Astrocyte of the spinal cord (primary cell): ENCODE results near the gene TRPM2.

Experiments used
- DNase-seq: peaks from one replicate; pipeline ENCODE4 v3.0.0; 2011; ENCODE audit warnings: low read depth, low spot score
- H3K4me3 ChIP-seq: 2 replicates; pipeline ENCODE4 v1.5.1; 2011; ENCODE audit warnings: low read depth, mild to moderate bottlenecking, low read length, moderate library complexity
- in situ Hi-C: cut with HindIII; loops from 2 replicates; pipeline ENCODE4 v1.10.0; 2017; ENCODE audit warnings: low sequenced_read_pairs
- TF ChIP-seq, protein P1 (sequence below): IDR thresholded peaks from 2 replicates; pipeline ENCODE4 v1.5.1; 2012; ENCODE audit warnings: low read depth, mild to moderate bottlenecking, low read length, inconsistent platforms

TRPM2 gene

DNA sequence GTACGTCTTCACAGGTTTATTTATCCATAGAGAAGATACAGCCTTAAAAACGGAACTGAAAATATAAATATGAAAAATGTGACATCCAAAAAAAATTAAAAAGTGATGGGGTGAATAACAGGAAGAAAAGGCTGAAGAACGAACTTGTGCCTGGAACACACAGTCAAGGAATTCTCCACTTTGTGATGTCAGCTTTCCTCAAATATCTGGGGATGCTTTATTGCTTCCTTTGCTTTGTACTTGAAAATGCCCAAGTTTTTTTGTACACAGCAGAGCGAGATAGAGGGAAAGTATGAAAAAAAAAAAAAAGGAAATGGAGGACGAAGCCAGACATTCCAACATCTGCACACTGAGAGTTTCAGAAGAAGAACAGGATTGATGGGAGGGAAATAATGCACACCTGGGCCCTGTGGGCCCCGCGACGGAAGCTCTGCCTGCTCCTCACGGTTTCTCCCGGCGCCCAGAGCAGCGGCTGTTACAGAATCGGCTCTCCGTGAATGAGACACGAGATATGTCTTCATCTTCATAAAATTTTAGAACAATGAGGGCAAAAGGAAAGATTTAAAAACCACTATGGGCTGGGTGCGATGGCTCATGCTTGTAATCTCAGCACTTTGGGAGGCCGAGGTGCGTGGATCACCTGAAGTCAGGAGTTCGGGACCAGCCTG lies 91.9 kb downstream of the TRPM2 start:
- in situ Hi-C loops, result no loop called here
- no peak for DNase-seq
- H3K4me3 ChIP-seq, result no peak overlapping the region
- TF ChIP-seq, protein P1, sequence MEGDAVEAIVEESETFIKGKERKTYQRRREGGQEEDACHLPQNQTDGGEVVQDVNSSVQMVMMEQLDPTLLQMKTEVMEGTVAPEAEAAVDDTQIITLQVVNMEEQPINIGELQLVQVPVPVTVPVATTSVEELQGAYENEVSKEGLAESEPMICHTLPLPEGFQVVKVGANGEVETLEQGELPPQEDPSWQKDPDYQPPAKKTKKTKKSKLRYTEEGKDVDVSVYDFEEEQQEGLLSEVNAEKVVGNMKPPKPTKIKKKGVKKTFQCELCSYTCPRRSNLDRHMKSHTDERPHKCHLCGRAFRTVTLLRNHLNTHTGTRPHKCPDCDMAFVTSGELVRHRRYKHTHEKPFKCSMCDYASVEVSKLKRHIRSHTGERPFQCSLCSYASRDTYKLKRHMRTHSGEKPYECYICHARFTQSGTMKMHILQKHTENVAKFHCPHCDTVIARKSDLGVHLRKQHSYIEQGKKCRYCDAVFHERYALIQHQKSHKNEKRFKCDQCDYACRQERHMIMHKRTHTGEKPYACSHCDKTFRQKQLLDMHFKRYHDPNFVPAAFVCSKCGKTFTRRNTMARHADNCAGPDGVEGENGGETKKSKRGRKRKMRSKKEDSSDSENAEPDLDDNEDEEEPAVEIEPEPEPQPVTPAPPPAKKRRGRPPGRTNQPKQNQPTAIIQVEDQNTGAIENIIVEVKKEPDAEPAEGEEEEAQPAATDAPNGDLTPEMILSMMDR, result no peak

DNA sequence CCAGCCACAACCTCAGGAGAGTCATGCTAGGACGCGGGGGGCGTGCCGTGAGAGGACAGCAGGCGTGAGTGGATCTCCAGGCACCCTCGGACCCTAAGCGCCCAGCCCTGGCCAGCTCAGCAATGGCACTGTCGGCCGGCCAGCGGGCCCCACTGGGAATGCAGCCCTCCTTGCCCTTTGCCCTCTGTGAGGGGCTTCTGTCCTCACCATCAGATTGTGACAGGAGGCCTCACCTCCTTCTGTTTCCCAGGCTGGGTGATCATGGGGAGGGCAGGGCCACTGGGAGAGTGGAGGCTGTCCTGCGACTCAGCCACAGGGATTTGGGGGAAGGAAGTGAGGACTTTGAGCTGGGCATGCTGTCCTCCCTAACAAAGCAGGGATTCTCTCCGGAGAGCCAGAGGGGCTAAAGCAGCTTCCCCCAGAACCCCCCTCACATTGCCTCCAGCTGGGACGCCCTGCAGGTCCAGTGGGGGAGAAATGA lies 95.3 kb downstream of the TRPM2 start:
- H3K4me3 ChIP-seq, result no peak overlapping the region
- TF ChIP-seq, protein P1, result no peak
- in situ Hi-C loops, result no loop called here
- DNase-seq, result no peak

DNA sequence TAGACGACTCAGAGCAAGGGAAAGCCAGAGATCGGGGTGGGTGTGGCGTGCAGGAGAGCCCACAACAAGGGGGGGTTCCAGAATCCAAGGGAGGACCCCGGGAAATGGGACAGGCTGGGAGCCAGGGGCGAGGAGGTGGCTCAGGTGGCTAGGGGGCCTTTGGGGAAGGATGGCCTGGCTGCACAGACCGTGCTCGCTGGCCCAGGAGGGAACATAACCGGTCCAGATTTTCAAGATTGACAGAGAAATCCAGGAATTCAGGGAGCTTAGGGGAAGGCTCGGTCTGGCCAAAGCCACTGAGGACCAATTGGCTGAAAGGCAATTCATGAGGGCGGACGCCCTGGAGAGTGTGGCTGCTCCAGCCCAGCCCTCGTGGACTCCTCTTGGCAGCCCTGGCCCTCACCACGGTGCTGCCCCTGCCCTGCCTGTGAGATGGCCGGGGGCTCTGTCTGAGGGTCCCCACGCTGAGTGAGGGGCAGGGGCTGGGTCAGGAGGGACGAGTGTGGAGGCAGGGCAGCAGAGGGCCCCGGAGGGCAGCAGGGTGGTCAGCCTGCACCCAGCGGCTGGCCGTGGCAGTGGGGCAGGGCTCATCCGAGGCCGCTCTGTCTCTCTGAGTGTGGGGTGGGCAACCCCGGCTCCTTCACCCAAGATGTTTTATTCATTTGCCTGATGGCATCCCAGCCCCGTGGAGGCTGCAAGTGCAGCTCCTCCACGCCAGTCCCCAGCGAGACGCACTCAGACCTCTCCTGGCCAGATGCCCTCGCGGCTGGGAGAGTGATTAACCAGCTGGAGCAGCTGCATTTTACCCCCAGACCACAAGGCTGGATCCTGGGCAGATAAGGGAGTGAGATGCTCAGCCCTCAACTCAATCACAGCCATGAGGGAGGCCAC lies 96.3 kb downstream of the TRPM2 start:
- no peak for DNase-seq
- no peak overlapping the region for H3K4me3 ChIP-seq
- TF ChIP-seq, protein P1, result no peak
- in situ Hi-C loops, result no loop called here

DNA sequence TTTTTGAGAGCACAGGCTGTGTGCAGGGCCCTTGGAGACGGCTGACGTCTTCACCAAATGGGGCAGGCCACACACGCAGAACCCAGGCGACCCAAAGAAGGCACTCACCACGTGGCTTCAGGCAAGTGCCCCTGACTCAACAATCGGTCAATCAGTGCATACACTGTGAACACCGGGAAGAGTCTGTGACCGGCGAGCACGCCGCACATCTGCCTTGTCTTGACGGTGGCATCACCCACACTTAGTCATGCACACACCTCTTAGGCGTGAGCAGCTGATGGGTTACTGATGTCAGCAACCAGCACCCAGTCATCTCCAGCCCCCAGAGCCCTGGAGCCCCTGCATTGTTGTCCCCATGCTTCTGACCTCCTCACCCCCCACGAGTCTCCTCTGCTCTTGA lies 97.0 kb downstream of the TRPM2 start:
- no peak for DNase-seq
- TF ChIP-seq, protein P1, result no peak
- no peak overlapping the region for H3K4me3 ChIP-seq
- in situ Hi-C loops, result no loop called here

DNA sequence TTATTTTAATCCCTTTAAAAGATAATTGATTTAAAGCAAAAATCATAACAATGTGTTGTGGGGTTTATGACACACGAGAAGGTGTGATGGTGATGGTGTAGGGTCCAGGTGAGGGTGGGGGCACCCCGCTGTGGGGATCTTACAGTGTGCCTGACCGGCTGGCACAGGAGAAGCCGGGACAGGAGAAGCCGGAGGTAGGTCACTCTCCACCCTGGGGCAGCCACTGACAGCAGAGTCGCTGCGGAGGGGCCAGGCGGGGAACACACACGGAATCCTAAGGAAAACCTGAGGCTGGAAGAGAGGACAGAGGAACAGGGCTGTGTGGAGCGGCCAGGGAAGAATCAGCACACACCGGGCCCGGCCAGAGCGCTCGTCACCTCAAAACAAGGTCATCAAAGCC lies 97.6 kb downstream of the TRPM2 start:
- DNase-seq, result no peak
- H3K4me3 ChIP-seq, result no peak overlapping the region
- TF ChIP-seq, protein P1, result no peak
- in situ Hi-C loops, result no loop called here

DNA sequence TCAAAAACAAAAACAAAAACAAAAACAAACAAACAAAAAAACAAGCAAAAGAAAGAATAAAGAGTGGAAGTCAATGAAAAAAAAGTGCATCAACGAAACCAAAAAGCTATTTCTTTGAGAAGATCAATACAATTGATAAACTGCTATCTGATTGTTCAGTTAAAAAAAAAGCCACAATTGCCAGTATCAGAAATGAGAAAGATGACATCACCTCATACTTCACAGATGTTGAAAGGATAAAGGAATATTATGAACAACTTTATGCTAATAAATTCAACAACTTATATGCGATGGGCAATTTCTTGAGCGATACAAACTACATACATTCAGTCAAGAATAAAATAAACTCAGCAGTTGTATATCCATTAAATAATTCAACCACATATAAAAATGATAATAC lies 99.7 kb downstream of the TRPM2 start:
- TF ChIP-seq, protein P1, result no peak
- no peak overlapping the region for H3K4me3 ChIP-seq
- DNase-seq, result no peak
- in situ Hi-C loops, result no loop called here
